ENCODE measurements around the gene AUTS2.

The AUTS2 gene

GRCh38 chr7:69922026-69922803 is 323.9 kb downstream of the AUTS2 start:
- no peak for TF ChIP-seq CTCF (IDR thresholded peaks at IDR 0.05; ENCODE audit: control insufficient read depth, extremely low read depth, insufficient read depth)
- peak; percentile 39 for DNase-seq (ENCODE audit: low read depth)
- H3K4me3 ChIP-seq (ENCODE audit: low read depth, low read length) = no peak overlapping the region

GRCh38 chr7:69927461-69927860 is 329.2 kb downstream of the AUTS2 start:
- no peak for DNase-seq (ENCODE audit: low read depth)

GRCh38 chr7:69928621-69929020 is 330.3 kb downstream of the AUTS2 start:
- TF ChIP-seq CTCF (IDR thresholded peaks at IDR 0.05; ENCODE audit: control insufficient read depth, extremely low read depth, insufficient read depth) = no peak
- H3K4me3 ChIP-seq (ENCODE audit: low read depth, low read length) = no peak overlapping the region
- no peak for DNase-seq (ENCODE audit: low read depth)

More at GRCh38 chr7:69927461-69927860, 329.2 kb downstream of the AUTS2 start:
- H3K4me3 ChIP-seq (ENCODE audit: low read depth, low read length) = no peak overlapping the region
- no peak for TF ChIP-seq CTCF (IDR thresholded peaks at IDR 0.05; ENCODE audit: control insufficient read depth, extremely low read depth, insufficient read depth)

GRCh38 chr7:69929622-69930021 is 331.3 kb downstream of the AUTS2 start:
- no peak for TF ChIP-seq CTCF (IDR thresholded peaks at IDR 0.05; ENCODE audit: control insufficient read depth, extremely low read depth, insufficient read depth)
- no peak overlapping the region for H3K4me3 ChIP-seq (ENCODE audit: low read depth, low read length)
- DNase-seq (ENCODE audit: low read depth) = no peak

GRCh38 chr7:69932034-69932628 is 333.9 kb downstream of the AUTS2 start:
- TF ChIP-seq CTCF (IDR thresholded peaks at IDR 0.05; ENCODE audit: control insufficient read depth, extremely low read depth, insufficient read depth) = peak; percentile 80
- H3K4me3 ChIP-seq (ENCODE audit: low read depth, low read length) = no peak overlapping the region
- no peak for DNase-seq (ENCODE audit: low read depth)

- H3K4me3 ChIP-seq (ENCODE audit: low read depth, low read length) = no peak overlapping the region
- DNase-seq (ENCODE audit: low read depth) = no peak
- TF ChIP-seq CTCF (IDR thresholded peaks at IDR 0.05; ENCODE audit: control insufficient read depth, extremely low read depth, insufficient read depth) = no peak
Observed at GRCh38 chr7:69934144-69934903, 336.0 kb downstream of the AUTS2 start.

Measured in LNCaP clone FGC (cell line).